DMS 273 treated with DMSO at 0.1 percent for 48 hours (cell line): ENCODE results near the gene CASP1.
"Not testable (repeated sequence)": the region's sequence is repeated elsewhere in the genome, so short reads cannot be mapped to it uniquely, and the experiment has no call there.

ENCODE experiments used
- DNase-seq: peaks from one replicate; lab custom pipeline; 2025; lab: John Stamatoyannopoulos, UW

Gene CASP1

DNA sequence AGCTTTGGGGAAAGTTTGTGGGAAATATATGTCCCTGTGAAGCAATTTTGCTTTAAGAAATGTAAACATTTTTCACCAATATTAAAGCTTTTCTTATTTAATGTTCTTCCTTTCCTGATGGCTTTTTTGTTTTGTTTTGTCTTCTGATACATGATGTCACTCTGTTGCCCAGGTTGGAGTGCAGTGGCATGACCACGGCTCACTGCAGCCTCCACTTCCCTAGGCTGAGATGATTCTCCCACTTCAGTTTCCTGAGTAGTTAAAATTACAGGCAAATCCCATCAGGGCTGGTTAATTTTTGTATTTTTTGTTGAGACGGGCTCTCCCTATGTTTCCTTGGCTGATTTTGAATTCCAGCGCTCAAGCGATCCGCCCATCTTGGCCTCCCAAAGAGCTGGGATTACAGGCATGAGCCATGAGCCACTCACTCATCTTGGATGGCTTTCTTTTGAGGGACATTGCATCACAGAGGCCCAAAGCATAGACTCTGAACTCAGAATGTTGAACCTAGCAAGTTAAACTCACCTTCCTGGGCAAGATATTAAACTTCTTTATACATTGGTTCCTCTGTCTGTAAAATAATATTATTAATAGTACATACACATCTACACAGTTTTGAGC is 10.8 kb upstream of the CASP1 start:
- DNase-seq: no peak

DNA sequence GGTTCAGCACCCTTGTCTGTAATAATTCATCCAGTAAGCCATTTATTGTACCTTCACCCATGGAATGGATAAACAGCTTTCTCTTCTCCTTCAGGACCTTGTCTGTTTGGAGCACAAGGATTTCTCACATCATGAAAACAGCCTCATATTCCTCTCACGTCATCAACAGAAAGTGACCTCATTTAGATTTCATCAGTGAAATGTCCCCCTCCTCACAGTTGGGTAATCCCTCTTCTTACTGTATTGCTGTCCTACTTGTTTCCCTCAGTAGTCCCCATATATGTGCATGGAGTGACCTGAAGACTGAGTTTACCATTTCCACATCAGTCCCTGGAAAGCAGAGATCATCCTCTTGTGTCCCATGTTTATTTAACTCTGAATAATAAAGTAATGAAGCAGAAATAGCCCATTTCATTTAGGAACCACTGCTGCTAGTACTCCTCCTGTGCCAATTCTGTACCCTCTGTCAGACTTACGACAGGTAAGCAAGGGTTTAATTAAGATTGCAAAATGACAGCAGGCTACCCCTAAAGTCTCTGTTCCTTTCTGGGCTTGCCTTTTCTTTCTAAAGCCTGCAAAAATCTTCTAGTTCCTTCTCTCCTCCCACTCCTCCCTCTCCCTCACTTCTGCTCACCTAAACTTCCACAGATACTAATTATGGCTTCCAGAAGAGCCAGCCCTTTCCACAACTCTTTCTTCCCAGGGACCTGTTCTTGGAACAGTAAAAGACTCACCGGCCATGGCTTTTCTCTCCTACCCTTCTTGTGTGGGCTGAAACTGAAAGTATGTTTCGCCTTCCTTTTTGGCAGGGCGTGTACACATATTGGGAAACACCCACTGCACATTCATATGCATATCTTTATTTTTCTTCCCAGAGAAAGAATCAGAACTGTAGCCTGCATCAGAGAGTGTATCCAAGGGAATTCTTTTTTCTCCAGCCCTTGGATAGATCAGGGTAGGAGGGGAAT is 9.9 kb upstream of the CASP1 start, which contains the start of gene CARD16:
CARD16 (minus strand) TSS at position 779 of the 968 bp plus-strand sequence; CDS start at position 741, 38 bp downstream.
- not testable (repeated sequence) for DNase-seq

DNA sequence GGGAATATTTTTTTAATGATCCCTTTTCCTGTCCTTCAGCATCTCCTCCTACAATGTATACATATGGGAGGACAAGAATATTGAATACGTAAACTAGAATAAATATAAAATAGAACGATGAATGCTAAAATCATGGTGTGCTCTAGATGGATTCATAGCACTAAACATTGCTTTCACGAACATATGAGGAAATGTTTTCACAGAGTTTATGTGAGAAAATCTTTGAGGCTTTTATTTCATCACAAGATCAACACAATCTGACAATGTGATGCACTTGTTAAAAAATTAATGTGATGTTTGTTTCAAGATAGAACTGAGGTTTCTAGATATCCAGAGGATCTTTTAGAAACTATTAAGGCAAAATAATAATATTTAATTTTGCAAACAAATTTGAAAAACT is 7.2 kb upstream of the CASP1 start:
- no peak for DNase-seq

DNA sequence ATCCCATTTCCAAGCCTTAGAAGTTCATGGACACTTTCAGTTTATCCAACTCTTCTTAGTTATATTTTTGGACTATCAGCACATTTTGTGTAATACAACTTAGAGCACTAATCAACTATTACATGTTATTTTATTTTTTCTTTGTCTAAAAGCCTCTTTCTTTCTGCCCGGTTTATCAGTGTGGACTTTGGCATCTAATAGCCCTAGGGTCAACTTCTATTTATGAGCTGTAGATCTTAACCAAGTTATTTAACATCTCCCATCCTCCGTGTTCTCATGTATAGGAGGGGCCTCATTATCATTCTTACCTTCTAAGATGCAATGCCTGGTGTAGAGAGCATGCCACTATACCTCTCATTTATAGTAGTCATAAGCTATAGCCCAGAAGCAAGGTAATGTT is 5.8 kb upstream of the CASP1 start:
- no peak for DNase-seq

DNA sequence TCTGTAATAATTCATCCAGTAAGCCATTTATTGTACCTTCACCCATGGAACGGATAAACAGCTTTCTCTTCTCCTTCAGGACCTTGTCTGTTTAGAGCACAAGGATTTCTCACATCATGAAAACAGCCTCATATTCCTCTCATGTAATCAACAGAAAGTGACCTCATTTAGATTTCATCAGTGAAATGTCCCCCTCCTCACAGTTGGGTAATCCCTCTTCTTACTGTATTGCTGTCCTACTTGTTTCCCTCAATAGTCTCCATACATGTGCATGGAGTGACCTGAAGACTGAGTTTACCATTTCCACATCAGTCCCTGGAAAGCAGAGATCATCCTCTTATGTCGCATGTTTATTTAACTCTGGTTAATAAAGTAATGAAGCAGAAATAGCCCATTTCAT is 556 bp downstream of the CASP1 start:
- not testable (repeated sequence) for DNase-seq

DNA sequence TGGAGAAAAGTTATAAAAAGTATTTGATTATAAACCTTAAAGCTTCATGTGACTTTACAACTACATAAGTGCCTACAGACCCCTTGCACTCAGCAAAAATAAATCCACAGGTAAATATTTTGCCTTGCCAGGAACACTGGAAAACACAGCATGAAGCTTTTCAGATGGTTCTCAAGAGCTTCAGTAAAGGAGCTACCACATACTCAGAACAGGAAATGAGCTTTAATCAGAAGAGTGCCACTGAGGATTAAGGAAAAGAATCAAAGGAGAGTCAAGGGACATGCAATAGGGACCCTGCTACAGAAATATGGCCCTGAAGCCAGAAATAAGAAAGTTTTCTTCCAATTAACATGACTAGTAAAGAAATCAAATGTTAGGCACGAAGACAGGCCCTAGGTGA is 1.2 kb downstream of the CASP1 start:
- DNase-seq: no peak

DNA sequence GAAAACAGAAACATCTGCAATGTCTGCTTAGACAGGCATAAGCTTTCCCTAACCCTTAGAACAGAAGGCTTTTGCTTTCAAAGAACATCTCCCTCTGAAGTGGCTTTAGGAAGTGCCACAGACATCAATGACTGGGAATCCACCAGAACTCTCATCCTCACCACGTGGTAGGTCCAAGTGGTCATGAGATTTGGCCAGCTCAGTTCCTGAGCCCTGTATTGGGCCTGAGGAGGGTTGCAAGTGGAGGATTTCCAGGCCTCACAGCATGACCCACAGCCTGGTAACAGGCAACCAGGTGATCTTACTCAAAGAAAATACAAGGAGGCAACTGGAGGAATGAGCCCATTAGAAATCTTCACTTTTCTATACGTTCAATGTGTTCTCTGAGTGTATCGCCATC is 1.6 kb downstream of the CASP1 start:
- DNase-seq: no peak

DNA sequence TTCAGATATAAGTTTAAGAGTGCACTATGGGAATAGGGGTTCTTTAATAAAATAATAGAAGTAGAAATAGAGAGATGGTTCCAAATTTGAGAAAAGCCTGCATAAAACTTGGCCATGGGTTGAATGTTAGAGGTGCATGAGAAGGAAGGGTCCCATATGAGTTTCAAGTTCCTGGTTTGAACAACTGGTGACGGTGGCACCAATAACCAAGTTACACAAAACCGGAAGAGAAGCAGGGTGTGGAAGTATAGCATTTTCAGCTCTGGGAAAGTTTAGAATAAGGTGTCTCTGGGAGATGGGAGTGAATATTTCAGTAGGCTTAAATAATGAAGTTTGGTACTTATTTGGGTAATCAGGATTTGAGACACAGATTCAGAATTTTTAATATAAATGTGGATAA is 2.4 kb downstream of the CASP1 start:
- DNase-seq: no peak

DNA sequence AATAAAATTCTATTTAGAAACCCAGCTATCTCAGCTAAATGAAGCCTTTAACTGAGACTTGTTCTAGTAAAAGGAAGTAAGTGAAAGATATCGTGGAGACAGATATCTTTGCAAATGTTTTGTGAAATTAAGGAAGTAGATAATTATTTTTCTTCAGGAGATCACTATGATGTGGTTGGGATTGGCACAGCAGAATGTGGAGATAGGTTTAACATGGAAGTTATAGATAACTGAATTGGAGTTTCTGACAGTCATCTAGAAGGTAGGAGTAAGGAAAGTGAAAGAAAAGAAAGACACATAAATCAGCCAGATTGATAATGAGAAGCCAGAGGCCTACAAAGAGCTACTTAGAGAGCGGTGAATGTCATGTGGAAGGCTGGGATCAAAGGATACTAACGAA is 7.3 kb downstream of the CASP1 start:
- no peak for DNase-seq

DNA sequence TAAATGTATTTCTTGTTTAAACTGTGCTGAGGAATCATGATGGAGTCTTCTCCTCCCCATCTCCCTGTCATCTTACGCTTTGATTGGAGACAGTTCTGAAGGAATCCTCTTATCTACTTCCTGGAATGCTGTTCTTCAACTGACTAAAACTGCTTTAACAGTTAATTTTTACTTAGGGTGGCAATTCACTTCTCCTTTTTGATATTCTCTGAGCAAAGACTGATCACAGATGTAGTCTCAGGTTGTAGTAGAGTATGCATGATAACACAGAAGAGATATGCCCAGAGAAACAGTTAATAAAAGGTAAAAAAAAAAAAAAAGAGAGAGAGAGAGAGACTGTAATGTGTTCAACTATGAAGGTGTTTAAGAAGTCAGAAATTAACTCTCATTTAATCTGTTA is 10.6 kb downstream of the CASP1 start:
- DNase-seq: no peak

DNA sequence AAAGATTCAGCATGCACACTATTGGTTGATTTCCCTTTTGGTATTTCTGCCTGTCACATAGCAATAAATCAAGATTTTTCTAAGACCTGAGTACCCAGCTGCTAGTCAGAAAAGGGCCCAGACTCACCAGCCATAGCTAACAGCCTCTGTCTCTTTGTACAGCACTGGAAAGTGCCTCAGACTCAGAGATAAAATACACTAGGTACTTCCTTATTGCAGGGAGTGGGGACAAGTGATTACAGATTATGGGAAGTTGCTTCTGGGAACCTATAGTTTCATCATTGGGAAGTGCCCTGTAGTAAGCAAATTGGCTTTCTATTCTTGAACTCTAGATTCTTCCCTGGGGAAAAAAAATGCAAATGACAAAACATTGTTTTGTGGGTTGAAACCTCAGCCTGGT is 11.9 kb downstream of the CASP1 start, which contains the start of gene CASP5:
CASP5 (minus strand) TSS at position 166 of the 400 bp plus-strand sequence; CDS start at position 134, 32 bp downstream.
- no peak for DNase-seq

DNA sequence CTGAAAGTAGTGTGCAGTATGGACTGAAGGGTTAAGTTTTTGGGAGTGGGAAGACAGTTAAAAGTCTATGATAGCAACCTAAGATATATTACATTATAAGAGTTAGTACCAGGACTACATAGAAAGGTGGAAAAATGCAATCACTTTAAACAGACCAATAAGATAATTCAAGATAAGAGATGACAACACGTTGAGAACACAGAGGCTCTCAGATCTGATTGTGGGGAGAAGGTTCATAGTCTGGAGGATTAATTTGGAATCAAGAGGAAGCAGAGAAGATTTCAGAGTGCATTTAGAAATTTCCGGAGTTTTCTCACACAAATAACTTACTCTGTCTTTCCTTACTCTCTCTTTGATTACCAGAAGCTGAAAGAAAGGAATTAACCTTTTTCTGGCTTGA is 12.4 kb downstream of the CASP1 start:
- DNase-seq: no peak

DNA sequence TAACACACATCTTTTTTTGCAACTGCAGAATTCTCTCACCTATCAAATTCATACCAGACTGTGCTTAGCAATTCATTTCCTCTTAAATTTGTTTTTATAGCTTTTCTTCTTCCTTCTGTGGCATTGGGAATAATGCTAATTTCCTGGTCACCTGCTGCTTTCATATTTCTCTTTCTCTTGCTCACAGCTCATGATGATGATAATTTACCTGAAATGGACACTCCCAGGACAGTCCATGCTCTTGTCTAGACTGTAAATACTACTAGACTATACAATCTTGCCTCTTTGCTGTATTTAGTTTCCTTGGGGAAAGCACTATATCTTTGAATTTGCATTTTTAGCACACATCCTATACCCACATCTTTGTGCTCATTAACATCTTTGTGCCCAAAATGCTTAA is 27.5 kb downstream of the CASP1 start:
- DNase-seq: no peak

DNA sequence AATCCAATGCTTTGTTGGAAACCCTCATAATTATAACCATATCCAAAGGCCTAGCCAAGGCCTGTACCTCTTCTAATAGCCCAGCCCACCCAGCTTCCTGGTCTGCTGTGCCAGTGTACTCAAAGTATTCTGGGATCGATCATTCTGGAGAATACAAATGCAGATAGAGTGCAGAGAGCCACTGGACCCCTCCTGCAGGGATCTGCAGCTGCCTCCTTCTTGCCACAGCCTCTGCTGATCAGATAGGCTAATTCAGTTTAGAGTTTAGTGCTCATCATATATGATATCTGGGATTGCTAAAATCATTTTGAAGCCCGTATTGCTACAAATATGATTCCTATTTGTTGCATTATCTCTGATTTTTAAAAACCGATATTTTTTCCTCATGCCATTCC is 29.5 kb downstream of the CASP1 start:
- no peak for DNase-seq

DNA sequence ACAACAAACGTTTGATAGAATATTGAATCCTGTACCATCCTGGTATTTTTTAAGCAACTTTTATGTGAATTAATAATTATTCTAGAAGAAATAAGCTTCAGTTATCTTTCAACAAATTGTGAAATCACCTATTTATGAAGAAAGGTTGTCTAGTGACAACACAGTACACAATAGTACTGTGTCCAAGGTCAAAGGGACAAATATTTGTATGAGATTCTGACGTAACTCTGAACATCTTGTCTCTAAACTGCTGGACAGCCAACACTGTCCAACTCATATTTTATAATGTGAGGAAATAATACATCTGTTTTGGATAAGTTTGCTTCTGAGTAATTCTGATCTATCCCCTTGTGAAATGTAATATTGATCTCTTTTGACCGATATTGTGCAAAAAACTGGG is 30.9 kb downstream of the CASP1 start:
- no peak for DNase-seq

DNA sequence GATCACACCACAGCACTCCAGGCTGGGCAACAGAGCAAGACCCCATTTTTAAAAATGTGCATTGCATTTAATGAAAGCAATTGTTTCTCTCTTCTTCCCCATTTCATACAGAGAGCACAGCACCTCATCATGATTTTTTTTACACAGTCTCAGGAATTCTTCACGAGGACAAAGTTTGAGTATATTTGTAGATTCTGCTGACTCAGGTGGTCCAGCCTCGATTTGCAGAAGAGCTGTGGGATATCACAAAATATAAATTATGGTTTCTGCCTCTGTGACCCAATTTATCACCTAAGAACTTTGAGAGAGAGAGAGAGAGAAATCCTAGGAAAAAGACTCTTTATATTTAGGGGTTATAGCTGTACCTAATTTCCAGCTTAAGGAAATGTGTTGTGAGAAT is 31.8 kb downstream of the CASP1 start:
- DNase-seq: no peak

DNA sequence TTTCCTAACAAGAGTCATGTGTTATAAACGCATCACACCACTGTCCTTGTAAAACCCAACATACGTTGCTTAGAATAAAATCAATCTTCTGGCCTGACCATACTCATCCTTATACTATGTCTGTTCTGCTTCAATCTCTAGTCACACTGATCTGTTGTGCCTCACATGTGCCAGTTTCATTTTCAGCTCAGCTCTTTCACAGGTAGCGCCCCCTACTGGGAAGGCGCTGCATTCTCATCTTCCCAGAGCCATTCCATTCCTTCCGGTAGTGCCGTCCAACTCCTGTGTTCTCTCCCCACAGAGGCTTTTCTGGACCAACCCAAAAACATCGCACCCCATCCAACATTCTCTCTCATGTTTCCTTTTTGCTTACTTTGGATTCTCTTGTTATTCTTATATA is 34.1 kb downstream of the CASP1 start:
- DNase-seq: no peak

DNA sequence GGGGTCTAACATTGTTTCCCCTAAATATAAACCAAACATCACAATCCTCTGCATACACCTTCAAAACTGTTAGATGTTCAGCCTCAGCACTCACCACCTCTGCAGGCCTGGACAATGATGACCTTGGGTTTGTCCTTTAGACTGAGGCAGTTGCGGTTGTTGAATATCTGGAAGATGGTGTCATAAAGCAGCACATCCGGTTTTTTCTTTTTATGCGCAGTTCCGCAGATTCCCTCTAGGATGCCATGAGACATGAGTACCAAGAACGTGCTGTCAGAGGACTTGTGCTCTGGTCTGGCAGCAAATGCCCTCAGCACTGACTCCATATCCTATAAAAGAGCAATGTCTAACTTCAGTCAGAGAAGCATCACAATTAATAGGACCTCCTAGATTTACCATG is 34.8 kb downstream of the CASP1 start:
- DNase-seq: no peak

DNA sequence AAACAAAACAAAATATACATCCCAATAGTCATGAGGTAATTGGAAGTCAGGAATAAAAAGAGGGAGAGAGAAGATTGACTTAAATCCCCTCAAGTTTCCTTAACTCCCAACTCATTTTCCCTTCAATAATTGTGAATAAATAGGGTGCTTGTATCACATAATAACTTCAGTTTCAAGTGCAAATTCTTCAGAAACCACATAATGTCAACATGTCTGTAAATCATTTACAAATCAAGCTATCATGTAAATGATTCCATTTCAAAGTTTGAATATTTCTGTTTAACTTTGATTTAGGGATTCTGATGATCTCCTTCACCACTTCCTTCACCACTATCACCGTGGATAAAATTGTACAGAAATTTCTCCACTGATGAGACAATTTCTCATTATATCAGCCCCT is 35.2 kb downstream of the CASP1 start:
- DNase-seq: no peak

DNA sequence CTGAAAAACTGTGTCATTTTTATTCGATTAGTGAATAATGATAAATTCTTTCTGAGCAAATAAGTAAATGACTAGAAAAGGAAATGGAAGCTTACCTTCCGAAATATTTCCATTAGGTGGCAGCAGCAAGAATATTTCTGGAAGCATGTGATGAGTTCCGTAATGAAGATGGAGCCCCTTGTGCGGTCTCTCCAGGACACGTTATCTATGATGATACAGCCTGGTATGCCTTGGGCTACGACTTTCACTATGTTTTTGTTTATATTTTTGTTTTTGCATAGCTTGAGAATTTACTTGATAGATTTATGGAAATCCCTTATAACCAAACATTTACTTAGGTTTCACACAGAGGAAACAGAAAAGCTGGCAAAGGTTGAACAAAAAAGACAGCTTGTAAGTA is 37.7 kb downstream of the CASP1 start:
- DNase-seq: no peak

DNA sequence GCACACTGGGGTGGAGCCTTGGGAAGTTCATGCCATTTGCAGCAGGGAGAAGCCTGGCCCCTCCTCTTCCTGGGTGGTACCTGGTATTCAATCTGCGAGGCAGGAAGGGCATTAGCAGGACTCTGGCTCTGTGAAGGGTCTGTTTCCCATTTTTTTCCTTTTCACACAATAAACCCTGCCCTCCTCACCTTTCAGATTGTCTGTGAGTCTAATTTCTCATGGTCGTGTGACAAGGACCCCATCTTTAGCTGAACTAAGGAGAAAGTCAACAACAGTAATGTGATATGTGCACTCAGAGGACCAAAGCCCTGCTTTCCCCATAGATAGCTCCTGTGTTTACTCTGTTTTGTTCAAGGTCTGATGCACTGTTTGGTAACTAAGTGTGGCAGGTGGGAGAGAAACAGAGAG is 39.9 kb downstream of the CASP1 start:
- DNase-seq: no peak

DNA sequence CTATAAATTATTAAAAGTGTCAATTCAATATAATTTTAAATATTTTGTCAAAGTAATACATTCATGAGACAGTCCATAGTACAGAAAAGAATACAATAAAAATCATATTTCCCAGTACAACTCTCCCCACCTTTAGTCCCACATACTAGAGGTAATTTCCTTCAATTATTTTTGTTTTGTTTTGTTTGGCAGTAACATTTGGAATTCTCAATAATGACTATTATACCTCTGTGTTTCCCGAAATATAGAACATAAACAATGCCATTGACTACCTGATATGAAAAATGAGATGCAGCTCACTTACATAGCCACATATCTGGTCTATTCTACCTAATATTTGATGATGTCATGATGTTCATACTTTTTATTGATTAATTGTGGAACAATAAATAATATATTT is 42.2 kb downstream of the CASP1 start:
- no peak for DNase-seq

DNA sequence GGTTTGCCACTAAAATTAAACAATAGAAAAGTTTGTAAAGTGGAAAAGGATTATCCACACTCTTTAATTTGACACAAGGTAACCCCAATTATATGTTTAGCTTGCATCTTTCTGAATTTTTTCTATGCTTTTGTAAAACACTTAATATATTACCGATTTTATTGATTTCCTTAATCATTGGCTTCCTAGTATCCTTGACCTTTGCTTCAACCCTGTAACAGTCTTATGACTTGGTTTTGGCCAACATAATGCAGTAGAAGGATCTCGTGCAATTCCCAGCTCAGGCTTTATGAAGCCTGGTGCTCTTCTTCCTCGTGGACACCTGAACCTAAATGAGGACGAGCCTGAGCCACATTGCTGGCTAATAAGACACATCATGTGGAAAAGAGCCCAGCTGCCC is 43.0 kb downstream of the CASP1 start:
- DNase-seq: no peak
